ENCODE data around the gene FAM72D.
"Not testable (repeated sequence)": the region's sequence is repeated elsewhere in the genome, so short reads cannot be mapped to it uniquely, and the experiment has no call there.

GRCh38 chr1:145119842-145120241 lies 24.1 kb downstream of the FAM72D start:
- not testable (repeated sequence) for TF ChIP-seq POLR2A, POLR2AphosphoS5 (IDR thresholded peaks at IDR 0.05; ENCODE audit: low read depth, low read length)

Data from GM12892 (cell line).